D721Med (cell line): ENCODE measurements around the gene ADAP2.
"Not testable (repeated sequence)": the region's sequence is repeated elsewhere in the genome, so short reads cannot be mapped to it uniquely, and the experiment has no call there.

ENCODE experiments used
- DNase-seq: peaks from one replicate; pipeline ENCODE4 v3.0.0; 2011; ENCODE audit warnings: low spot score; ENCODE audit not compliant: insufficient read length
- FAIRE-seq: peaks from 2 replicates; lab custom pipeline; 2011; peaks lifted over from hg19 to GRCh38; lab: Jason Lieb, UNC
- TF ChIP-seq, protein P1 (sequence below): IDR thresholded peaks from 2 replicates; pipeline ENCODE4 v1.5.1; 2012; ENCODE audit warnings: mild to moderate bottlenecking, control low read depth; ENCODE audit not compliant: insufficient read depth; ENCODE audit errors: missing control alignments

ADAP2 gene

DNA sequence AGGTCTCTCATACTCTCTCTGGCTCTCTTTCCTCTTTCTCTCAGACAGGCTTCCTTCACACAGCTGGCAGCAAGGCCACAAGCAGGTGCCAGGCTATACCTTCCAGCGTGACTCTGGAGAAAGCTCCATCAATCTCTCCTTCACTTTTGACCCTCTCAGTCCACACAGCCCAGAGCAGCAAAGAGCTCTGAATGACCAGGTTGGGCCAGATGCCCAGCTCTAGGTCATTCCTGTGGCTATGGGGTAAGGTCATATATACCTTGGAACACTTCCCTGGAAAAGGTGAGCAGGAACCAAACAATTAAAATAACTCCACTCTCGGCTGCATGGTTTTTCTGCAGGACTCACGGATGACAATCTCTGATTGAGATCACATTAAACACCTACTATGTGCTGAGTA lies 8.8 kb downstream of the ADAP2 start:
- TF ChIP-seq, protein P1, sequence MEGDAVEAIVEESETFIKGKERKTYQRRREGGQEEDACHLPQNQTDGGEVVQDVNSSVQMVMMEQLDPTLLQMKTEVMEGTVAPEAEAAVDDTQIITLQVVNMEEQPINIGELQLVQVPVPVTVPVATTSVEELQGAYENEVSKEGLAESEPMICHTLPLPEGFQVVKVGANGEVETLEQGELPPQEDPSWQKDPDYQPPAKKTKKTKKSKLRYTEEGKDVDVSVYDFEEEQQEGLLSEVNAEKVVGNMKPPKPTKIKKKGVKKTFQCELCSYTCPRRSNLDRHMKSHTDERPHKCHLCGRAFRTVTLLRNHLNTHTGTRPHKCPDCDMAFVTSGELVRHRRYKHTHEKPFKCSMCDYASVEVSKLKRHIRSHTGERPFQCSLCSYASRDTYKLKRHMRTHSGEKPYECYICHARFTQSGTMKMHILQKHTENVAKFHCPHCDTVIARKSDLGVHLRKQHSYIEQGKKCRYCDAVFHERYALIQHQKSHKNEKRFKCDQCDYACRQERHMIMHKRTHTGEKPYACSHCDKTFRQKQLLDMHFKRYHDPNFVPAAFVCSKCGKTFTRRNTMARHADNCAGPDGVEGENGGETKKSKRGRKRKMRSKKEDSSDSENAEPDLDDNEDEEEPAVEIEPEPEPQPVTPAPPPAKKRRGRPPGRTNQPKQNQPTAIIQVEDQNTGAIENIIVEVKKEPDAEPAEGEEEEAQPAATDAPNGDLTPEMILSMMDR = no peak
- FAIRE-seq = no peak
- DNase-seq = no peak

DNA sequence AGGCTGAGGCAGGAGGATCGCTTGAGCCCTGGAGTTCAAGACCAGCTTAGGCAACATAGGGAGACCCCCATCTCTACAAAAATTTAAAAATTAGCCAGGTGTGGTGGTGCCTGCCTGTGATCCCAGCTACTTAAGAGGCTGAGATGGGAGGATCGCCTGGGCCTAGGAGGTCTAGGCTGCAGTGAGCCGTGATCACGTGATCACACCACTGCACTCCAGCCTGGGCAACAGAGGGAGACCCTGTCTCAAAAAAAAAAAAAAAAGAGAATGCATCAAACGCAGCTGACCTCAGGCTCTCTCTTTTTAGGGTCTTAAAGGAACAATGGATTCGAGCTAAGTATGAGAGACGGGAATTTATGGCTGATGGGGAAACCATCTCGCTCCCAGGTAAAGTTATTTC lies 9.8 kb downstream of the ADAP2 start:
- not testable (repeated sequence) for FAIRE-seq, DNase-seq

DNA sequence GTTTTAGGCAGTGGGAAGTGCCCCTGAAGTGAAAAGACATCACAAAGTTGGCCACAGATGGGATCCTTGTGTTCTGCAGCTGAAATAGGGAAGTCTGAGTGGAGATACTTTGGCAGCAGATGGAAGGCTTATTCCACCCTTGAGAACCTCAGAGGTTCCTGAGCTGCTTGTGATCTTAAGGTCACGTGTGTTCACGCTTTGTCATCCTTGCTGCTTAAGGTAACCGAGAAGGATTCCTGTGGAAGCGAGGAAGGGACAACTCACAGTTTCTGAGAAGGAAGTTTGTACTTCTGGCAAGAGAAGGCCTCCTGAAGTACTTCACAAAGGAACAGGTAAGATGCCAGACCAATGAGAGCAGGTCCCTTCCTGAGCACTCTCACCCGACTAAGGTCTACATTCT lies 12.2 kb downstream of the ADAP2 start:
- no peak for FAIRE-seq
- no peak for DNase-seq
- TF ChIP-seq, protein P1 = no peak

DNA sequence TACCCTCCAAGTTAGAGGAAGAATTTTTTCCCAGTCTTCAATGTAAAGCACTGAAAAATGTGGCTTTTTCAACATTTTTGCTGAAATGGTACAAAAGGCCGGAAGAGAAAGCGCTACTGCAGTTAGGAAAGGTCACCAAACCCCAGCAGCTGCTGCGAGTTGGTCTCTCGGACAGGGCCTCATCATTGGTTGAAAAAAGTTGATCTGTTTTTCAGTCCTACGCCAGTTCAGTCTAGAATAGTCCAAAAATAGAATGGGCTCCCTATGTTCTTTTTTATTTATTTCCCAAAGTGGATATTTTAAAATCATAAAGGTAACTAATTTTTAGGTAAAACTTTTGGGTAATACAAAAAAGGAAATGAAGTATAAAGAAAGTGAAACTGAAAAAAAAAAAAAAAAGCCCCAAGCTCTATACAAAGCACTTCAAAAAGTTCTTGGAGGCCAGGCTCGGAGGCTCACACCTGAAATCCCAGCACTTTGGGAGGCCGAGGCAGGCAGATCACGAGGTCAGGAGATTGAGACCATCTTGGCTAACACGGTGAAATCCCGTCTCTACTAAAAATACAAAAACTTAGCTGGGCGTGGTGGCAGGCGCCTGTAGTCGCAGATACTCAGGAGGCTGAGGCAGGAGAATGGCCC lies 17.4 kb downstream of the ADAP2 start:
- FAIRE-seq = no peak
- TF ChIP-seq, protein P1 = no peak
- no peak for DNase-seq

DNA sequence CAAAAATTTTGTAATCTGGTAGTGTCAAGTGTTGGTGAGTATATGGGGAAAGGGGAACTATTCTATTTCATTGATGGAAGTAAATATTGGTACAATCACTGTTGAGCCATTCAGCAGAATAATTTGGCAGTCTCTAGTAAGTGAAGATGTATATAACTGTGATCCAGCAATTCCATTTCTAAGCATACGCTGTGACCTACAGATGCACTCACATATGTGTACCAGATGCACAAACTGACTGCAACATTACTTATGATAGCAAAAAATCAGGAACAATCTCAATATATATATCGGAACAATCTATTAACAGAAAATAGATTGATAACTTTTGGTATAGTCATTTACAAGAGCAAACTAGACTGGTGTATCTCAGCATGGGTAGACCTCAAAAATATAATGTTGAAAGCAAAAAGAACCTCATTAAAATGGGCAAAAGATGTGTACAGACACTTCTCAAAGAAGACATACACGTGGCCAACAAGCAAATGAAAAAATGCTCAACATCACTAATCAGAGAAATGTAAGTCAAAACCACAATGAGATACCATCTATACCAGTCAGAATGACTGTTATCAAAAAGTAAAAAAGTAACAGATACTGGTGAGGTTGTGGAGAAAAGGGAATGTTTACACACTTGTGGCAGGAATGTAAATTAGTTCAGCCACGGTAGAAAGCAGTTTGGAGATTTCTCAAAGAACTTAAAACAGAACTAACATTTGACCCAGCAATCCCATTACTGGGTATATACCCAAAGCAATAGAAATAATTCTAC lies 20.7 kb downstream of the ADAP2 start:
- TF ChIP-seq, protein P1 = no peak
- FAIRE-seq = no peak
- DNase-seq = no peak

DNA sequence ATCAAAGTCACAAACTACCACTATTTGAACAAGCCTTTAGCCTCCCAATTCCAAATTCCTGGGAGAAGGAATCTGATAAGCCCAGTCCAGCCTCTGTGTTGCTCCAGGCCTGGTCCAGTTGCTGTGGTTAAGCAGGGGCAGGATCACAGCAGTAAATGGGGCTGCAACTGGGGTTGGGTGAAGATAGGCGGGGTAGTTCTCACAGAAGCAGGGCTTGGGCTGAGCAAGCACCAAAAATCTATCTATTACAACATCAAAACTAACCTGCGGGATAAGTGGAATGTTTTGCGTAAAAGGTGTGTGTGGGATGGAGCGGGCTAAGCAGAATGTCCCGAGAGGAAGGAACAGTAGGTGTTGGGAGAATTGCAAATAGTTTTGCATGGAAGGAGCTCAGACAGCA lies 26.1 kb downstream of the ADAP2 start:
- no peak for FAIRE-seq
- TF ChIP-seq, protein P1 = no peak
- DNase-seq = no peak

DNA sequence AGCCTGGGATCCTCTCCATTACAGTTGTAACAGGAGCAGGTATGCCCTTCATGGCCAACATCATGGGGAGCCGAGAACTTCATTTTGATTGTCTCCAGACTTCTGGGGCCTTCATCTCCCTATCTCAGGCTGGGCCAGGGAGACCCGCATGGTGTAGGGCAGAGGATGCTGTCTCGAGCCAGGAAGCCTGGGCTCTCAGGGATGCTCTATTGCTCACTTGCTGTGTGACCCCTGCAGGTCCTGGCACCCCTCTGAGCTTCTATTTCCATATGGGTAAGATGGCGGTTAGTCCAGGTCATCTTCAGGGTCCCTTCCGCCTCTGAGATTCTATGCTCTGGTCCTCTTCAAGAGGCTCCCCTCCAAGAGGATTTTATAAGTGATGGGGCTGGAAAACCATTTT lies 28.4 kb downstream of the ADAP2 start:
- DNase-seq (no peak), FAIRE-seq (no peak)
- TF ChIP-seq, protein P1 = no peak
